Hematopoietic multipotent progenitor cell treated with erythropoietin and hydrocortisone succinate and interleukin-3 and kit ligand, for 17 days (in vitro differentiated cells): ENCODE data around the gene OSM.
A peak's percentile ranks its signal among the peaks of the same experiment; 100 is the strongest.

ENCODE experiments used
- DNase-seq: peaks from one replicate; pipeline ENCODE4 v3.0.0-alpha.2; 2015; ENCODE audit warnings: low spot score

OSM gene

GRCh38 chr22:30263883-30264282 is 2.8 kb downstream of the OSM start:
- no peak for DNase-seq

- DNase-seq, result peak; percentile 83
Measured at GRCh38 chr22:30262917-30263741, 3.5 kb downstream of the OSM start.

GRCh38 chr22:30262112-30262511 is 4.5 kb downstream of the OSM start:
- no peak for DNase-seq

GRCh38 chr22:30261134-30261533 is 5.5 kb downstream of the OSM start:
- DNase-seq, result no peak

DNA sequence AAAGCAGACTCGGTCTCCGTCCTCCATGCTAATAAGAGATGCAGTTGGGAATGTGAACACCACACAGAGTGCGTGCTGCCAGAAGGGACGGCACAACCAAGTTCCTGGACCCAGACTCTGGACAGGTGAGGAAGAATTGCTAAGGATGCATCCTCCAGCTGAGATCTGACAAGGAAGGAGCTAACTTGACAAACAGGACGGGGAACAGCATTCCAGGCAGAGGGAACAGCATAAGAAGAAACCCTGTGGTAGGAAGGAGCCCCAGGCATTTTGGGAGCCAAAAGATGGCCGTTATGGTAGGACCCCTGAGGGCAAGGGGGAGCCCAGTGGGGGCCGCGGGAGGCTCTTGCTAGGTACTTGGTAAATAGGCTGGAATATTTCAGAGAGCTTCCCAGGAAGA is 6.0 kb downstream of the OSM start:
- no peak for DNase-seq

DNA sequence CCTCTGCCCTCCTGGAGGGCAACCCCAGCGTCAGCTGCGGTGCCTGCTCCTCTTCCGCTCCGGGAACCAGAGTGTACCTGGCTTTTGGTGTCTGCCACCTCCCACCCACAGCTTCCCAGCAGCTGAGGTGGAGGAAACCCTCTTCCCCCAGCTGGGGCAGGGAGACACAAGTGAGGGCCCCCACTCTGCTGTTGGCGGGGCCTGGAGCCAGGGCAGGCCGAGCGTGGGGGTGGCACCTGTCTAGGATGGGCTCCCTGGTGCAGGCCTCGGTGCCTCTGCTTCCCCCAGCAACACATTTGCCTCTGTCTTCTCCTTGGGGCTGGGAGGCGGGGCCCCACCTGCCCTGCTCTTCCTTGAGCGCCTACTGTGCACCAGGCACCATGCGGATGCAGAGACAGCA is 6.4 kb downstream of the OSM start:
- DNase-seq, result no peak

- no peak for DNase-seq
Measured at GRCh38 chr22:30254314-30254713, 12.3 kb downstream of the OSM start.

DNA sequence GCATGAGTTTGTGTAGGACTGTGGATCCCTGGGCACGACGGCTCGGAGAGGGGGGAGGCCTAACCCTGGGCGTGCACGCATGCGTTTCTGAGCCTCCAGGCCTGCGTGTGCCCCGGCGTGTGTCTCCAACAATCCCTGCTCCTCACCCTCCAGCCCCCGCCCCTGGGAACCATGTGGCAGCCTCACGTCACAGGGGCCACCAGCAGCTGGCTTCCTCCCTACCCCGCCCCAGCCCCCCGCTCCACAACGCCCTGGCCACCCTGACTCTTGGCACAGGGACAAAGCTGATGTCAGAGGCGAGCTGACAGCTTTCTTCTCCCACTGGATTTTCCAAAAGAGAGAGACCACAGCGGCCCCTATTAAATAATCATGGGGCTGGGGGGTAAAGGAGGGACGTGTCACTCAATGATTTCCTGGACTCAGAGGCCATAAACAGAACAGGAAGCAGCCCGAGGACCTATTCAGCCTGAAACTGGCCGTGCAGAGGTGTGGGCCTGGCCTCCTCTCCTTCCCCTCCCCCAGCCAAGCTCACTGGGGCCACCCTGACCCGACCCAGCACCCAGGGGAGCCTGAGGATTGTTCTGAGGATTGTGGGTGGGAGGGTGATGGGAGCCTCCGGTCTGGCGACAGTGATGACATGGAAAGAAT is 13.3 kb downstream of the OSM start:
- no peak for DNase-seq

- DNase-seq, result no peak
Measured at GRCh38 chr22:30252411-30253204, 14.0 kb downstream of the OSM start.

DNA sequence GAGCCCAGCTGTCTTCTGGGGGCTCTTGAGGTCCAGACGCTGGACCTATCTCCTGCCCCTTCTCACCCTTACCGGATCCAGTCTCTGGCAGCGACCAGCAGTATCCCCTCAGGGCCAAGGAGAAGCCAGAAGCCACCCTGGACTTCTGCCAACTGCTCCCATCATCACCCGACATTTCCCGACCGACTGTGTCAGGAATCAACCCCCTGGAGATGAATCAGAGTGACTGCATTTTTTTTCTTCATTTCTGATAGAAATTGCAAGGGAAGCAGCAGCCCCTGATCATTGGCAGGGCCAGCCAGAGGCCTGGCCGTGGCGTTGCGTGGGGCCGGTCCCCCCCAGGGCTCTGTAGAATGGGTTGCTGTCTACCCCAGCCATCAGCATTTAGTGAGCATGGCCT is 14.9 kb downstream of the OSM start:
- no peak for DNase-seq

DNA sequence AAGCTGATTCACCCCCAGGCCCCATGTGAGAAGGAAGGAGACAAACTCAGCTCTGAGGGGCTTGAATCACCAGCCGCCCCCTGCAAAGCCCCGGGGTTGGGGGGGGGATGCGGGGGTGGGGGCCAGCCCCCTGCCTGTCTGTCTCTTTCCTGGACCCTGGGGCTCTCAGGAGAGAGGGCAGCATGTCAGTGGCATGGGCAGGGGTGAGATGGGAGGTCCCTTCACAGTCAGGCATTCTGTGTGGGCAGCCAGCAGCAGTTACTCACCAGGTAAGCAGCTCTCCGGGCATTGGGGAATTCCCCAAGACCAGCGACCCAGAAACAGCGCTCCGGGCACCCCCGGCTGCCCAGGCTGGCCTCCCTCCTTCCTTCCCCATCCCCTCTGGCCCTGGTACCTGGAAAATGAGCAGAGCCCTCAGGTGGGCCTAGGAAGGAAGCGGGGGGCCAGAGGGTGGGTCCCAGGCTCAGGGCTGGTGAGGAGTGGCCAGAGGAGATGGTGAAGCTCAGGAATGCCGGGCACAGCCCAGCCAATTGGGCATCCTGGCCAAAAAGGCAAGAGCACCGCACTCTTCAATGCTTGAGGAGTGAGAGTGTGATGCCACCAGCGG is 15.9 kb downstream of the OSM start:
- no peak for DNase-seq

GRCh38 chr22:30250039-30250565 is 16.5 kb downstream of the OSM start:
- no peak for DNase-seq

DNA sequence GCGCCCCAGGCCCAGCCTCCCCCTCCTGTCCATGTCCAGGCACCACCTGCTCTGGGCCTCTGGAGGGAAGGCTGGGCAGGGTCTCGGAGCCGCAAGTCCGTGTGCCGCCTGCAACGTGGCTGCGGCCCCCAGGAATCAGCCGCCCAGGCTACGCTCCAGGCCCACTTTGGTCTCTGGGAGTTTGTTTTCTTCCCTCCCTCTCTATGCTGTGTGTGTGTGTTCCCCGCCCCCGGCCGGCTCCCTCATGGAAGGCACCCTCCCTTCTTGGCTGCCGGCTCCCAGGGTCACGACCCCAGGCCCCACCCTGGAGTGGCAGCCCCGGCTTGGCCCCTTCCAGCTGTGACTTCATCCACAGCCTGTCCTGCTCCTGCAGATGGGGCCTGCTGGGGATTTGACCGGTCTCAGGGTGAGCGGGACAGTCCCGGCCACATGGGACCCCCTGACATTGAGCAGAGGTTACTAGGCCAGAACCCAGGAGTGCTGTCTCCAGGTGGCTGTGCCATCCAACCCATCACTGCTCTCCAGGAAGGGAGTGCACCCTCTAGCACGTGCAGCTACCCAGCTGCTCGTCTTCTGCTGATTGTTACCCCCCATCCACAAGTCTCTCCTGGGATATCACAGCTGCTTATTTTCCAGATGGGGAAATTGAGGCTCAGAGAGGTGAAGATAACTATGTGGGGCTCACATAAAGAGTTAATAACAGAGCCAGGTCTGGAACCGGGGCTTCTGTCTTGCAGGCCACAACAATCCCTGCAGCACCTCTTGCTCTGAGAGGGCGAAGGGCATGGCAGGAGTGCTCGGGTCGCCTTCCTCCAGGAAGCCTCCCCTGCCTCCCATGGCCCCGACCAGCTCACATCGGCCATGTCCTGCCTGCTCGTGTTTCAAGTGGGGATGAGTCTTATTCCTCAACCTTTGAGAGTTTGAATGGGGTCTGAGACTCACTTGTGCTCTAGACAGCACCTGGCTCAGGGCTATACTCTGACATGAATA is 17.3 kb downstream of the OSM start:
- DNase-seq, result no peak

DNA sequence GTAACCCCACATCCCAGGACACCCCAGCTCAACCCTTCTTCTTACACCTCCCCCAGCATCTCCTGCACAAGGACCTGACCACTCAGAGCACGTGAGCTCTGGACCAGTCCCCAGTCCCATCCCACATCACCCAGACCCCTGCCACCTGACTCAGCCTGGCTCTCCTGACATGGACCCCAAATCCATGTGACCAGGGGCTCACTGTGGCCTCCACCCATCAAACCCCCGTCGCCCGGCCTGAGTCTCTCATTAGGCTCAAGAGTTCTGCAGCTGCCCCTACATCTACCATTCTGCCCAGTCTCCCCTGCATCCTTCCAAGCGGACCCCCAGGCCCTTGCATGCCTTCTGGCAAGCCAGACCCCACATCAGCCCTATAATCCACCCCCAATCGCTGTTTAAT is 18.2 kb downstream of the OSM start:
- no peak for DNase-seq

- DNase-seq, result no peak
Measured at GRCh38 chr22:30247974-30248373, 18.7 kb downstream of the OSM start.

GRCh38 chr22:30247561-30247960 is 19.1 kb downstream of the OSM start:
- DNase-seq, result no peak

GRCh38 chr22:30246814-30247376 is 19.8 kb downstream of the OSM start:
- no peak for DNase-seq

GRCh38 chr22:30245985-30246813 is 20.5 kb downstream of the OSM start, which contains the start of gene LIF:
Gene LIF, minus strand, starts transcription at chr22:30246759. Its CDS starts 64 bp downstream, at chr22:30246695.
- peak; percentile 21 for DNase-seq

DNA sequence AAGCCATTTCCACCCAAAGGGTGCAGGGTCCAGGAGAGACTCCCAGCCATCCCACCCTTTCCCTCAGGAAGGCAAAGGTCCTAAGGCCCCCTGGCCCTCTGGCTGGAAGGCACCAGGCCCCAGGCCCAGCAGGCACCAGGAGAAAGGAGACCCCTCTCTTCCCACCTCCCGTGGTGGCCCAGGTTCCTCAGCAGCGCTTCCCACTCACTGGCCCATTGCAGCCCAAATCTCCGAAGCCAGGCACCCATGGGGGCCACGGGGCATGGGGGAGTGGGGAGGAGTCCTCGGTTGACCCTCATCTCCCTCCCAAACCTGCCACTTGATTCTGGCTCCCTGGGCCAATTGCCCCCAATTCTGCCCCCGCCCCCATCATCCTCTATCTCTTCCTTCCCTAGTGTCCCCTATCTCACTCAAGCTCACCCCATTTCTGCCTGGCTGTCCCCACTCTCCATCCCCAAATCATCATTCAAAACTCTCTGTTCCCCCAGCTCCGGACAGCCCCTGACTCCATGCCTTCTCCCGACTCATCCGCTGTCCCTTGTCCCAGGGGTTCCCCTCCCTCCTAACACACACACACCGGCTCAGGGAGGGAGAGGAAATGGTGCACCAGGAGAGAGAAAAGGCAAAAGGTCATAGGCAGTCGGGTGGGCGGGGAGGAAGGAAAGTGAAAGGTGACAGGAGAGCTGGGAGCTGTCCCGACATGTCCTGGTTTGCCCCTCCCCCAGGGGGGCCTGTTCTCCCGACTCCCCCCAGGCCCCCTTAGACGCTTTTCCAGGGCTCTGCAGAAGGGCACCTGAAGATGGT is 21.3 kb downstream of the OSM start:
- DNase-seq, result no peak
